MCF 10A (cell line): ENCODE data around the gene OR5D16. TPM values are rescaled to one million over a fixed set of nuclear protein-coding genes. Genes with fewer than 3 reads are reported as not detected.
"Not testable (repeated sequence)": the region's sequence is repeated elsewhere in the genome, so short reads cannot be mapped to it uniquely, and the experiment has no call there.

ENCODE experiments used
- BruUV-seq: library from RNA; stranded (reverse); fragments of 400-500 nt; replicated peaks from 2 replicates; lab custom pipeline; 2021; lab: Mats Ljungman, UMichigan
- CTCF ChIA-PET: fragments of 300-600 bp; sonication (Branson Sonifier 250); formaldehyde crosslinking; extraction: SDS; loops from one replicate; lab custom pipeline; 2021; ENCODE audit warnings: antibody characterized with exemption, inconsistent platforms; lab: Yijun Ruan, JAX
- POLR2A ChIA-PET: fragments of 300-600, 350-650 bp; sonication (Branson Sonifier 250); formaldehyde crosslinking; extraction: SDS; loops from one replicate; lab custom pipeline; 2020; ENCODE audit warnings: antibody characterized with exemption, inconsistent platforms; lab: Yijun Ruan, JAX
- DNase-seq: peaks from one replicate; pipeline ENCODE4 v3.0.0-alpha.2; 2018; ENCODE audit not compliant: unreplicated experiment
- H3K27ac Mint-ChIP-seq: one replicate; pipeline ENCODE4 v1.8.0; 2022; ENCODE audit warnings: mild to moderate bottlenecking, low read depth, mixed read lengths; ENCODE audit not compliant: unreplicated experiment
- H3K27me3 Mint-ChIP-seq: one replicate; pipeline ENCODE4 v1.8.0; 2022; ENCODE audit warnings: mixed read lengths; ENCODE audit not compliant: insufficient read depth, unreplicated experiment
- H3K36me3 Mint-ChIP-seq: one replicate; pipeline ENCODE4 v1.8.0; 2022; ENCODE audit warnings: mild to moderate bottlenecking, moderate library complexity, mixed read lengths; ENCODE audit not compliant: insufficient read depth, unreplicated experiment
- H3K4me1 Mint-ChIP-seq: one replicate; pipeline ENCODE4 v1.8.0; 2022; ENCODE audit warnings: mixed read lengths; ENCODE audit not compliant: insufficient read depth, unreplicated experiment
- H3K4me3 Mint-ChIP-seq: one replicate; pipeline ENCODE4 v1.8.0; 2022; ENCODE audit warnings: mild to moderate bottlenecking, moderate library complexity, mixed read lengths; ENCODE audit not compliant: unreplicated experiment
- H3K9me3 Mint-ChIP-seq: one replicate; pipeline ENCODE4 v1.8.0; 2022; ENCODE audit warnings: mixed read lengths; ENCODE audit not compliant: unreplicated experiment
- intact Hi-C: fragments of 100-400 bp; cut with micrococcal nuclease; formaldehyde crosslinking; loops from 2 replicates; pipeline ENCODE4 v1.14.1; 2022
- total RNA-seq: library from RNA; stranded (reverse); gene quantifications from 2 replicates; pipeline ENCODE4 v1.2.3, GENCODE V29; 2022

OR5D16 gene
- total RNA-seq, 1 experiment from 2014 or later, result not detected

DNA sequence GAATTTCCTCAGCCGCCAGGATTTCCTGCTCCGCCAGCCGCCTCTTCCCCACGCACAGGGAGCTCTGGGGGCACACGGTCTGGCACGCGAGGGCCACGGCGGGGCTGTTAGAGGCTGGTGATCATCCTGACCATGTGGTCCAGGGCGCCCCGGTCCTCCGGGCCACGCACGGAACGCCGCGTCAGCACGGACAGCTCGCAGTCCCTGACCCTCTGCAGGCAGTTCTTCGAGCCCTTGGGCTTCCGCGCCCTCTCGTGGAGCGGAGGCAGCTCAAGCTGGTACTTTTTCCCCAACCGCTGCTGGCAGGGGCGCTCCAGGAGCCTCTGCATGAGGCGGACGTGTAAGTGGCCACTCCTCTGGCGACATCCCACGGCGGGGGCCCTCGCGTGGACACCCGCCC lies 34.6 kb downstream of the OR5D16 start:
- CTCF ChIA-PET, H3K9me3 Mint-ChIP-seq, H3K4me3 Mint-ChIP-seq, H3K4me1 Mint-ChIP-seq, POLR2A ChIA-PET, DNase-seq, H3K27ac Mint-ChIP-seq, H3K27me3 Mint-ChIP-seq, intact Hi-C loops, BruUV-seq, H3K36me3 Mint-ChIP-seq: not testable (repeated sequence)

DNA sequence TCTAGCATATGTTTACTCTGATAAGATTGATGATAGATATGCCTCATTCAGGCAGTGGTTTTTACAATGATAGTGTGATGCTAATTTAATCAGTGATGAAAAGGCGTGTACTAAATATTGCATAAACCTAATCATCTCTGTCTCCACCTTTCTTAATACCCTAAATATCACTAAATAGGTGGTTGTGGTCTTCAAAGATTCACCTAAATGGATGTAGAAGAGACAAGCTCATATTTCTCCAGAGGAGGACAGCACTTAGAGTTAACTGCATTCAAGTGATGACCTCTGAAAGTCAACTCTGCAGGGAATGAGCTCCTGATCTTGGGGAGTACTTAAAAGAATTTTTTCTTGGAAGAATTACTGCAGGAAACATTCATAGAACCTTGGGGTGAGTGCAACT lies 44.4 kb downstream of the OR5D16 start, which contains the start of gene TRIM51:
TRIM51 (plus strand) TSS at position 301 of the 400 bp plus-strand sequence. CDS start 2,132 bp downstream, outside the sequence.
- POLR2A ChIA-PET, H3K27ac Mint-ChIP-seq, H3K27me3 Mint-ChIP-seq, H3K4me3 Mint-ChIP-seq, DNase-seq, H3K9me3 Mint-ChIP-seq, BruUV-seq, CTCF ChIA-PET, H3K36me3 Mint-ChIP-seq, H3K4me1 Mint-ChIP-seq, intact Hi-C loops: not testable (repeated sequence)

DNA sequence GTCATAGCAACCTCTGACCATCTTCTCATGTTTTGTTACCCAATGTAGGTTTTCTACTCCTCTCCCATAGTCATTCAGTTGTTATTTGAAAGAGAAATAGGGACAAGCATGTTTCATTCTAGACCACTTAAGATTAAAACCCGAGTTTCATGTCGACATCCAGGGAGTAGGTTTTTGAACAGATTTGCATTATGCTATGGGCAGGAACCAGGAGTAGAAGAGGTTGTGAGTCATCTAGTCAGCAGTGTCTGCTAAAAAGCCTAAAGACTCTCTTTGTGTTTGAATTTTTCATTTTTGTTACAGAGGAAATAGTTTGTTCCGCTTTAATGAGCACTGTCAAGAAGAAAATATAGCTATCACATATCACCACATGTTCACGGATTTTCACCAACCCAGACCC lies 46.4 kb downstream of the OR5D16 start:
- H3K27ac Mint-ChIP-seq, H3K4me1 Mint-ChIP-seq, BruUV-seq, CTCF ChIA-PET, H3K36me3 Mint-ChIP-seq, DNase-seq, intact Hi-C loops, H3K4me3 Mint-ChIP-seq, H3K27me3 Mint-ChIP-seq: not testable (repeated sequence)
- POLR2A ChIA-PET, result interaction anchor here (0.7 kb wide), 1 partner anchor 32 kb away, joined by 3 read pairs; no protein-coding TSS in a partner anchor
- peaks cover 11% of the 10 kb centered on the region for H3K9me3 Mint-ChIP-seq

DNA sequence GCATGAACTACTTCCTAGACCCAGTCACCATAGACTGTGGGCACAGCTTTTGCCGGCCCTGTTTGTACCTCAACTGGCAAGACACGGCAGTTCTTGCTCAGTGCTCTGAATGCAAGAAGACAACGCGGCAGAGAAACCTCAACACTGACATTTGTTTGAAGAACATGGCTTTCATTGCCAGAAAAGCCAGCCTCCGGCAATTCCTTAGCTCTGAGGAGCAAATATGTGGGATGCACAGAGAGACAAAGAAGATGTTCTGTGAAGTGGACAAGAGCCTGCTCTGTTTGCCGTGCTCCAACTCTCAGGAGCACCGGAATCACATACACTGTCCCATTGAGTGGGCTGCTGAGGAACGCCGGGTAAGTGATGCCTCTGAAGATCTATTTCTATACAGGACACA lies 46.9 kb downstream of the OR5D16 start:
- CTCF ChIA-PET, H3K36me3 Mint-ChIP-seq, H3K4me1 Mint-ChIP-seq, intact Hi-C loops, BruUV-seq, DNase-seq, H3K27ac Mint-ChIP-seq, H3K27me3 Mint-ChIP-seq, H3K4me3 Mint-ChIP-seq: not testable (repeated sequence)
- H3K9me3 Mint-ChIP-seq, result peaks cover 11% of the 10 kb centered on the region
- POLR2A ChIA-PET, result interaction anchor here (0.7 kb wide), 1 partner anchor 32 kb away, joined by 3 read pairs; no protein-coding TSS in a partner anchor

Other genes starting within 250 kb of the OR5D16 start
- not detected in 2 replicates for gene OR4C11, start 231.1 kb upstream of the OR5D16 start, total RNA-seq
- not detected in 2 replicates for gene OR4P4, start 203.6 kb upstream of the OR5D16 start, total RNA-seq
- gene OR4S2, start 190.4 kb upstream of the OR5D16 start, total RNA-seq, result not detected in 2 replicates
- gene OR4C6, start 176.6 kb upstream of the OR5D16 start, total RNA-seq, result not detected in 2 replicates
- not detected in 2 replicates for gene OR5D13, start 65.3 kb upstream of the OR5D16 start, total RNA-seq
- gene OR5D14, start 43.2 kb upstream of the OR5D16 start, total RNA-seq, result not detected in 2 replicates
- gene OR5L1, start 27.4 kb upstream of the OR5D16 start, total RNA-seq, result not detected in 2 replicates
- gene OR5D18, start 19.1 kb upstream of the OR5D16 start, total RNA-seq, result not detected in 2 replicates
- gene OR5L2, start 11.5 kb upstream of the OR5D16 start, total RNA-seq, result not detected in 2 replicates
- gene TRIM51, start 44.5 kb downstream of the OR5D16 start, total RNA-seq, result not detected in 2 replicates
- not detected in 2 replicates for gene OR5W2, start 75.8 kb downstream of the OR5D16 start, total RNA-seq
- not detected in 2 replicates for gene OR5I1, start 97.6 kb downstream of the OR5D16 start, total RNA-seq
- not detected in 2 replicates for gene OR10AG1, start 131.2 kb downstream of the OR5D16 start, total RNA-seq
- gene OR5F1, start 155.9 kb downstream of the OR5D16 start, total RNA-seq, result not detected in 2 replicates
- gene OR5AS1, start 188.9 kb downstream of the OR5D16 start, total RNA-seq, result not detected in 2 replicates